Motor neuron (in vitro differentiated cells): ENCODE measurements around the gene SMC4. TPM values are rescaled to one million over a fixed set of nuclear protein-coding genes. Genes with fewer than 3 reads are reported as not detected.

ENCODE experiments used
- ATAC-seq, 8 experiments: fragments of 200-7000 bp; cut with Tn5 transposase; replicated peaks in 6 of 8; 2 replicates each; pipeline ENCODE4 v1.8.0; 2021; ENCODE audit warnings: mild to moderate bottlenecking in 8 of 8, moderate library complexity in 8 of 8
- H3K27ac ChIP-seq, 2 donors: fragments of 250-450 bp; sonication (Bioruptor Pico); 2 replicates each; pipeline ENCODE4 v1.9.0; 2021; ENCODE audit warnings: antibody characterized with exemption in 2 of 2, mild to moderate bottlenecking in 2 of 2, moderate library complexity in 1 of 2
- H3K4me1 ChIP-seq, 2 donors: fragments of 250-450 bp; sonication (Bioruptor Pico); replicated peaks in 1 of 2; 2 replicates each; pipeline ENCODE4 v1.6.1; 2021; ENCODE audit warnings: antibody characterized with exemption in 2 of 2, mild to moderate bottlenecking in 2 of 2, moderate library complexity in 1 of 2
- H3K4me3 ChIP-seq, 5 donors: fragments of 250-450 bp; sonication (Bioruptor Pico); 2 replicates each; pipeline ENCODE4 v1.9.0; 2021; ENCODE audit warnings: antibody characterized with exemption in 5 of 5, mild to moderate bottlenecking in 5 of 5, moderate library complexity in 4 of 5
- WGBS, 10 experiments: fragments of 450-650 bp; shearing (Covaris generic); methylation state at CpG; one replicate each; pipeline ENCODE4 v1.0.0; 2022; 5-methylcytosine and 5-hydroxymethylcytosine counted together
- in situ Hi-C, 9 experiments: fragments of 400-800 bp; cut with MboI; loops; one replicate each; pipeline ENCODE4 v1.15.0; 2021; ENCODE audit warnings: low sequenced_read_pairs in 9 of 9, low pct_unique_long_range_greater_than_20kb in 2 of 9; ENCODE audit not compliant: unreplicated experiment in 9 of 9
- total RNA-seq, 8 experiments: library from RNA; unstranded; fragments of 300-600 nt; gene quantifications; 2 replicates each; pipeline versions ENCODE4 v1.2.3 to v1.2.4, GENCODE V29; 2022

The SMC4 gene
- total RNA-seq, 8 experiments from 2014 or later = 6.8 to 106 (median 11.2) TPM

DNA sequence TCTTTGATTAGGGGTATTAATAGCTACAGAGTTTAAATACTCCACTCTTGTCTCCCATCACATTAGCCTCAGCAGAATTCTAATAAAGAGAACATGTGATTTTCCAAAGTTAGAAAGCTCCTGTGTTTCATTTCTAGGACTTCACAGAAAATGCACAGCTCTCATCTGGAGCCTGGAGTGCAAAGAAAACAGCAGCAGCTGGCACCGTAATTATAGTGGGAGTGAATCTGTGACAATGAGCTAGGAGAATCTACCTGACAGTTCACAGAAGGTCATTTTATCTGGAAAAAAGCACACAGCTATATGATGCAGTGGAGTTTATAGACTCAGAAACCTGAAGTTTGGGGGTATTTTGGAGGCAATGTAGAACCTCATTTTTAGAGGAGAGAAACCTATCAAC is 55.5 kb downstream of the SMC4 start:
- 0 to 93% (median 67%) methylated on average over 1 of the region's 1 CpG; no CpG with 5 or more reads in 5 of the 10 experiments for WGBS, 10 experiments
- Histone ChIP-seq H3K27ac (no peak overlapping the region), H3K4me1 (no peaks in the 10 kb centered on the region), H3K4me3 (no peak overlapping the region)
- in situ Hi-C loops = no loop called here
- no peak for ATAC-seq

DNA sequence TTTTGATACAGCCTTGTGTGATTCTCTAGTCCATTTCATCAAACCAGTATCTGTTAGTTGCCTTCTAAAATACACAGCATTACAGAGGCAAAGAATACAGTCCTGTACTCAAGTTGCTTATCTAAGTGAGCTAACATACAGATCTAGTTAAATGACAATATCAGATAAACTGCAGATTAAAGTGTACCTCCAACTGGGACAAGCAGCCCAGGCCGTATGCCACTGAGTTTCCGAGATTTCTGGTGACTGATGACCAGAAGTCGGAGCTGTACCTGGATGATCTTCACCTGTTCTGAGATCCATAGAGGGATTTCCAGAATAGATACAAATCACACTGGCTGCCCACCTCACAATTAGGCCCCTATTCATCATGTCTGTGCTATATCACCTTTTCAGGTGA is 56.4 kb downstream of the SMC4 start:
- in situ Hi-C loops = no loop called here
- Histone ChIP-seq H3K4me3 (no peak overlapping the region), H3K4me1 (no peaks in the 10 kb centered on the region), H3K27ac (no peak overlapping the region)
- no peak for ATAC-seq
- 79 to 100% (median 95%) methylated on average over 1 to 3 of the region's 3 CpGs; no CpG with 5 or more reads in 3 of the 10 experiments for WGBS, 10 experiments

DNA sequence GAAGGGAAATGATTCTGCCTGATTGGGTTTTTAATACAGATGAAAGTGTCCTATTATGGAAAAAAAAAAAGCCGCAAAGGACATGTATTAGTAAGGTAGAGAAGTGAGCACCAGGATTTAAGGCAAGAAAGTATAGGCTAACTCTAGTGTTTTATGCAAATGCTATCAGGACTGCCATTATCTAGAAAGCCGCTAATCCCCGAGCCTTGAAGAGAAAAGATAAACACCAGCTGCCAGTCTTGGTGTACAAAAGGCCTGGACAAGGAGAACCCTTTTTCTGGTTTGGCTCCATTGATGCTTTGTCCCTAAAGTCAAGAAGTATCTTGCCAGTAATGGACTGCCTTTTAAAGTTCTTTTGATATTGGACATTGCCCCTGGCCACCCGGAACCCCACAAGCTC is 58.7 kb downstream of the SMC4 start:
- Histone ChIP-seq H3K4me3 (no peak overlapping the region), H3K27ac (no peak overlapping the region), H3K4me1 (no peaks in the 10 kb centered on the region)
- in situ Hi-C loops = no loop called here
- ATAC-seq = no peak
- 72 to 100% (median 86%) methylated on average over 1 to 4 of the region's 4 CpGs for WGBS, 10 experiments

DNA sequence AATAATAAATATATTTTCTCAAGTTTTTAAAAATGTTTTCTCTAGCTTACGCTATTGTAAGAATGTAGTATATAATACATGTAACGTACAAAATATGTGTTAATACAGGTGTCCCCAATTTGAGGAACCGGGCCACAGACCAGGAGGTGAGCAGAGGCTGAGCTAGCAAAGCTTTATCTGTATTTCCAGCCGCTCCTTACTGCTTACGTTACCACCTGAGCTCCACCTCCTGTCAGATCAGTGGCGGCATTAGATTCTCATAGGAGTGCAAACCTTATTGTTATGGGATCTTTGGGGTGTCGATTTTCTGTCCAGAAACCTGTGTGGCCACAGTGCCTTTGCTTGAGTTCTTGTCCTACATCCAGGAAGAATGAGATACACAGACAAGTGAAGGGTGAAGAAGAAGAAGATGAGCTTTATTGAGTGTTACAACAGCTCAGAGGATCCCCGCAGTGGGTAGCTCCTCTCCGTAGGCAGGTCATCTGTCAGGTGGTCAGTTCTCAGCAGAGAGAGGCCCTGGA is 60.1 kb downstream of the SMC4 start:
- no peak for ATAC-seq
- Histone ChIP-seq H3K4me1 (no peaks in the 10 kb centered on the region), H3K4me3 (no peak overlapping the region), H3K27ac (no peak overlapping the region)
- in situ Hi-C loops = no loop called here
- 66 to 100% (median 92%) methylated on average over 1 to 8 of the region's 9 CpGs for WGBS, 10 experiments

DNA sequence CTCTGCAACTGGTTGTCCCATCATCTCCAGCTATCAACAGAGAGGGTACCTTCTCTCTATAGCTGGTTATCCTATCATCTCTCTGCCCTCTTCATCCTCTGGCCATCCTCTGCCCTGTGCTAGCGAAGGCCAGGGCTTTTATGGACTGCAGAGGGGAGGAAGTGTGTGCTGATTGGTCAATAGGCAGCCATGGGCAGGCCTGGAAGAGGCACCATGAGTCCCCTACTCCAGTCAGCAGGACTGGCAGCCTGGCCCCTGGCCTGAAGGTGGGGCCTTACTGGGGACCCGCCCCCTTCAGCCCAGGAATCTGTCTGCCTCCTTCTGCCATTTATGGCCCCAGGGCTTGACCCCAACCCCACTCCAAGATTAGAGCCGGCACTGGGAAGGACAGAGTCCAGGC is 60.6 kb downstream of the SMC4 start:
- WGBS, 10 experiments = 30 to 83% (median 40%) methylated on average over 1 to 2 of the region's 3 CpGs; no CpG with 5 or more reads in 7 of the 10 experiments
- no peak for ATAC-seq

DNA sequence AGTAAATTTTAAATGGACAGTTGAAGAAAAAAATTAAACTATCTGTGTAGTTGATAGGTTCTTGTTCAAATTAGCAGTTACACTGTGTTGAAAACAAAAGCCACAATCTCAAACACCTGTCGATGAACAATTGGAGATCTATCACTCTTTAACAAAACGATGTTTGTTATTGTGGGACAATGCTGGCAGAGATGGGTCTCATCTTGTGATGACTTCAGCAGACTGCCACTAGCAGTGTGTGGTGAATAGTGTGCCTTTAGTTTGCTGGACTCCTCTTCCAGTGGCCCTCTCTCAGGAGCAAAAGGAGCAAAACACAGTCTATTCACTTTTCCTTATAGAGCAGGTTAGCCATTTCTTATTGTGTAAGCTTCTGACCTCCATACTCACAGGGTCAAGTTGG is 64.9 kb downstream of the SMC4 start:
- H3K4me1 ChIP-seq = no peaks in the 10 kb centered on the region
- WGBS, 10 experiments = 42 to 94% (median 87%) methylated on average over 1 to 2 of the region's 2 CpGs; no CpG with 5 or more reads in 4 of the 10 experiments
- no peak for ATAC-seq
- in situ Hi-C loops = no loop called here
- no peak overlapping the region for H3K27ac ChIP-seq
- H3K4me3 ChIP-seq = no peak overlapping the region

More for the DNA sequence above, 60.6 kb downstream of the SMC4 start:
- in situ Hi-C loops = no loop called here
- H3K27ac ChIP-seq = no peak overlapping the region
- no peak overlapping the region for H3K4me3 ChIP-seq
- H3K4me1 ChIP-seq = no peaks in the 10 kb centered on the region

DNA sequence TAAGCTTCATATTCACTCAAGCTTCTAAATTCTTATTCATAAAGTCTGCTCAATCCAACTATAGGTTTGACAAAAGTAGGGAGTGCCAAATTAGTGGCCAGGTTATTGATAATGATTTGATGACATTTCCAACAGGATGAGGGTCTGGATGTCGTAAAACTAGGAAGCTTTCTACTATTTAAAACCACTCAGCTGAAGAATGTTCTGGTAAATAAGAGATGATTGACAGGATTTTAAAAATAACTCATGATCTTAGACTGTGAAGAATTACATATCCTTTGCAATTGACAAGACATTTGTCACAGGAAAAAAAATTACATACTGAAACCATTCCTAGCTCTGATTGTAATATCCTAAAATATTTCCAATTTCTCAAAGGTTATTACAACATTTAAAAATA is 65.5 kb downstream of the SMC4 start:
- in situ Hi-C loops = no loop called here
- no peak overlapping the region for H3K4me3 ChIP-seq
- 17 to 100% (median 69%) methylated on average over 1 of the region's 1 CpG; no CpG with 5 or more reads in 2 of the 10 experiments for WGBS, 10 experiments
- H3K4me1 ChIP-seq = no peaks in the 10 kb centered on the region
- no peak for ATAC-seq
- H3K27ac ChIP-seq = no peak overlapping the region

DNA sequence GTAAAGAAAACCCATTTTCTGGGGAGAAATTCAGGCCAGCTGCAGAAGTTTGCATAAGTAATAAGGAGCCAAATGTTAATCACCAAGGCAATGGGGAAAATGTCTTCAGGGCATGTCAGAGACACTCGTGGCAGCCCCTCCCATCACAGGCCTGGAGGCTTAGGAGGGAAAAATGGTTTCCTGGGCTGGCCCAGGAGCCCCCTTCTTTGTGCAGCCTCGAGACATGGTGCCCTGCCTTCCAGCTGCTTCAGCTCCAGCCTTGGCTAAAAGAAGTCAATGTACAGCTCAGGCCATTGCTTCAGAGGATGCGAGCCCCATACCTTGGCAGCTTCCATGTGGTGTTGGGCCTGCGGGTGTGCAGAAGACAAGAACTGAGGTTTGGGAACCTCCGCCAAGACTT is 70.7 kb downstream of the SMC4 start:
- ATAC-seq = no peak
- Histone ChIP-seq H3K4me3 (no peak overlapping the region), H3K27ac (no peak overlapping the region), H3K4me1 (no peaks in the 10 kb centered on the region)
- in situ Hi-C loops = no loop called here
- 0 to 100% (median 71%) methylated on average over 1 to 4 of the region's 5 CpGs; no CpG with 5 or more reads in 2 of the 10 experiments for WGBS, 10 experiments

DNA sequence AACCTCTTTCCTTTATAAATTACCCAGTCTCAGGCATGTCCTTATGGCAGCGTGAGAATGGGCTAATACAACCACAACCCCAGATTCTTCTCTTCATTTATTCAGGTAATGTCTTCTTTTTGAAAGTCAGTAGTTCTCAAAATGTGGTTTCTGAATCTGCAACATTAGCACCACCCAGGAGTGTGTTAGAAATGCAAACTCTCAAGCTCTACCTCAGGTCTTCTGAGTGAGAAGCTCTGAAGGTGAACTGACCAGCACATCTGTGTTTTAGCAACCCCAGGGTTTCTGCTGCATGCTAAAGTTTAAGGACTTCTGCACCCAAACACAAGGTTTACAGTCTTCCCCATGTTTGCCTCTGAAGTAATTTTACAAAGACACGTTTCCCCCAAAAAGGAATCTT is 72.4 kb downstream of the SMC4 start:
- ATAC-seq = no peak
- in situ Hi-C loops = no loop called here

DNA sequence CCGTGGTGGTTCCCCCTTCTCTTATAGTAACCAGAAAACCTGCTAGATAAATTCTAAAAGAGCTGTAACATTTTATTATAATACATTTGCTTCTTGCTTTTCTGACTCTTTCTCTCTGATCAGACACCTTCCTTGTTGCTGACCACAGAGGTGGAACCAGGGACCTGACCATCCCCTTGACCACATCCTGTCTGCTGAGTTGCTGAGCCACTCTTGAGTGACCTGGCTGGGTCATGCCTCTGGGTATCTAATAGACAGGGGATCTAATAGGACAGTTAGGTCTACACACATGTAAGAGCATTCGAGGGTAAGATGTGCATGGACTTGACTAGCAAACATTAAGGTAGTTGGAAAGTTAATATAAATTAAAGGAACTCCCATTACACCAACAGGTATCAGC is 72.9 kb downstream of the SMC4 start:
- ATAC-seq = no peak
- Histone ChIP-seq H3K4me3 (no peak overlapping the region), H3K27ac (no peak overlapping the region), H3K4me1 (no peaks in the 10 kb centered on the region)
- in situ Hi-C loops = no loop called here
- 17 to 100% (median 57%) methylated on average over 1 to 2 of the region's 2 CpGs; no CpG with 5 or more reads in 3 of the 10 experiments for WGBS, 10 experiments

More for the DNA sequence above, 72.4 kb downstream of the SMC4 start:
- no peak overlapping the region for H3K27ac ChIP-seq
- no peak overlapping the region for H3K4me3 ChIP-seq
- 40 to 100% (median 60%) methylated on average over 1 to 2 of the region's 2 CpGs; no CpG with 5 or more reads in 1 of the 10 experiments for WGBS, 10 experiments
- H3K4me1 ChIP-seq = no peaks in the 10 kb centered on the region

DNA sequence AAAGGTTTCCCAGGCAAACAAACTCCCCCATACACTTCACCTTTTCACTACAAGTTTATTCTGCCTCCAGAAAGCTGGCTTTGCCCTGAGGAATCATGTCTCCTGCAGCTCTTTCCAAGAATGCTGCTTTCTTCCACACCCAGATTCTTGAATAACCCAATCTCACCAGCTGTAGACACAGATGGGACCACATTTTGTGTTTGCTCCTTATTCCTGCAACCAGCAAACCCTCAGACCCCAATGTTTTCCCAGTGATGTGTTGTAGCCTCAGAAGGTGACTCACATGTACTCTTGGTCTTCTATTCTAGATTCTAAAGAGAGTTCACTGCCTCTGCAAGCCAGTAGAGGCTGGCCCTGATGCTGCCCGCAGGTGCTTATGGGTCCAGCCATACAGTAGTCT is 73.8 kb downstream of the SMC4 start:
- H3K27ac ChIP-seq = no peak overlapping the region

DNA sequence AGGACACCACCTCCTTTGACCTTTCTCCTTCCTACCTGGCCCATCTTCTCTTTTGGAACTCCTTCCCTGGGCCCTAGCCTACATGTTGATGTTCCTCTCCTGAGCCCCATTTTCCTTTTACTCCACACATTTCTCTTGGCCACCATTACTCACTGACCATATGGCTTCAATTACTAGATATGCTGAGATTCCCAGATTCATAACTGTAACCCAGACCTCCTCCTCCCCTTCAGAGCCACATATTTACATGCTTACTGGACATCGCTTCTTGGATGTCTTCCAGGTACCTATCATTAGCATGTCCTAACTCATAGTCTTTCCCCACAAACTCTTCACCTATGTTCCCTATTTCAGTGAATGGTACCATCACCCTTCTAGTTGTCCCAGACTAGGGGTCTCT is 74.5 kb downstream of the SMC4 start:
- in situ Hi-C loops = no loop called here
- Histone ChIP-seq H3K27ac (no peak overlapping the region), H3K4me3 (no peak overlapping the region), H3K4me1 (no peaks in the 10 kb centered on the region)
- ATAC-seq = peak in 3 of 8 experiments; percentile 86 to 93 (median 89)
- 22 to 89% (median 79%) methylated on average over 1 of the region's 1 CpG; no CpG with 5 or more reads in 6 of the 10 experiments for WGBS, 10 experiments

More for the DNA sequence above, 73.8 kb downstream of the SMC4 start:
- in situ Hi-C loops = no loop called here
- no peaks in the 10 kb centered on the region for H3K4me1 ChIP-seq
- WGBS, 10 experiments = 0 to 60% (median 13%) methylated on average over 1 of the region's 1 CpG; no CpG with 5 or more reads in 6 of the 10 experiments
- H3K4me3 ChIP-seq = no peak overlapping the region
- peak in 3 of 8 experiments; percentile 15 to 56 (median 30) for ATAC-seq

DNA sequence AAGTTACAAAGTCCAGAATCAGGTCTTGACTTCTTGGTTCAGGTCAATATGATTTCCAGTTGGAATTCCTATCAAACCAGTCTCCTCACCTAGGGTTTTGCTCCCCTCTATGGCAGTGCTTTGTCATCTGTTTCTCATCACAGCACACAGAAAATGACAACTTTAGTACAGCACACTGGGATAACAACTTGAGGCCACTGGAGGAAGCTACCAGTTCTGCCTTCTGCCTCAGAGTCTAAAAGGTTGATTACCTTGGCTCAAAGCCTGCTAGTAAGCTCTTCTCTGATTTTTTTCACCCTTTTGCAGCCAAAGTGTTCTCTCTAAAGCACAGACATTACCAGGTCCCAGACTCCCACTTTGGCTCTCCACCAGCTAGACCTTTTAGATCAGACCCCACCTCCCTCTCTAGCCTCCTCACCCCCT is 75.0 kb downstream of the SMC4 start:
- Histone ChIP-seq H3K4me1 (no peaks in the 10 kb centered on the region), H3K27ac (no peak overlapping the region), H3K4me3 (no peak overlapping the region)
- ATAC-seq = peak in 3 of 8 experiments; percentile 30 to 52 (median 51)
- in situ Hi-C loops = no loop called here

DNA sequence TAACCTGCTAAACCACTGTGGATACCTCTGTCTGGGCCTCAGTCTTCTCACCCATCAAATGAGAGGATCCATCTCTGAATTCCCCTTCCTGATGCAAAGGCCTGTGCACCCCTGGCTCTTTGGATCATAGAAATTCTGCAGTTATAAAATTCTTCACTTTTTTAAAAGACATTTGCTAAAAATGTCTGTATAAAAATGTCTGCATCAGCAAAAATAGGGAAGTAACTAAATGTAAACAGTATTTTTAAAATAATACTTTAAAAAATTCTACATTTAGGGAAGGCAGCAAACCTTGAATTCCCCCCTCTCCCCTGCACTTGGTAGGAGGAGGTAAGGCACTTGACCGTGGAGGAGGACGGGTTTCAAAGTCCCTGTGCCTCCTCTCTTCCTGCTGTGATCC is 75.7 kb downstream of the SMC4 start:
- H3K27ac ChIP-seq = no peak overlapping the region
- 40 to 100% (median 100%) methylated on average over 1 to 2 of the region's 2 CpGs; no CpG with 5 or more reads in 6 of the 10 experiments for WGBS, 10 experiments
- H3K4me1 ChIP-seq = no peaks in the 10 kb centered on the region

More for the DNA sequence above, 75.7 kb downstream of the SMC4 start:
- no peak overlapping the region for H3K4me3 ChIP-seq
- ATAC-seq = no peak
- in situ Hi-C loops = no loop called here
